Measurements from ENCODE around the gene MICB.

MICB gene

DNA sequence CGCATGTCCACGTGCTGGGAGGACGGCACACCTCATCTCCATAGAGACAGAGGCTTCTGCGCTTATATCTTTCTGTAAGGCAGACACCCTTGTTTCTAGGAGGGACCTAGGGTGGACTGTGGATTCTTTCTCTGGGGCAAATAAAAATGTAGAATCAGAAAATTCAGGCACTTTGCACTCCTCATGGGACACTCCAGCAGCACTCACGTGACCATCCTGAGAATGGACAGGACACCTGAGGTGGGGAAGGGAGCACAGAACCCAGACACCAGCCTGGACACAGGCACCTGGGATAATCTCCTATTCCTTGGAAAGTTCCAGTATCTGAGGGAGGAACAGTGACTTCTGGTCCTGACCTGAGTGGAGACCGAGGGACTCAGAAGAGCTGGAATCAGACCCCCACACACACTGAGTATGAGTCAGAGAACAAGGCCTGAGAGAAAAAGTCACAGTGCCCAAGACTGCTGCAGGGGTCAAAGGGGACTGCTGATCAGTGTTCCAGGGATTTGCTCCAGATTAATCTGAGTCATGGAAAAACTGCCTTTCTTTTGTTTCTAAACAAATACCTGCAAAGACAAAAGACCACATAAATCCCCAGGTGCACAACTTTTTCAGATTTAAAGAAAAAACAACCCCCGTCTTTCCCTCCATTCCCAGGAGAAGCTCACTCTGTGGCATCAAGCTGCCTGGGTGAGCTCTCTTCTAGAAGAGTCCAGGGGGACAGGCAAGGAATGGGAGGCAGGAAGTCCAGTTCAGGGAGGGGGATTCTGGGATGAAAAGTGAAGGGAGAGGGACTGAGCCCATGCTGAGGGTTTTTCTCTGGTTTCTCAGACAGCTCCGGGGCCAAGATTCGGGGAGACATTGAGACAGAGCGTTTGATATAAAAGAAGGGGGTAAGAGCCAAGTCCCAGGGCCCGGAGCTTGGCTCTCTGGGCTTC is 35.6 kb upstream of the MICB start:
- TF ChIP-seq, protein P1, sequence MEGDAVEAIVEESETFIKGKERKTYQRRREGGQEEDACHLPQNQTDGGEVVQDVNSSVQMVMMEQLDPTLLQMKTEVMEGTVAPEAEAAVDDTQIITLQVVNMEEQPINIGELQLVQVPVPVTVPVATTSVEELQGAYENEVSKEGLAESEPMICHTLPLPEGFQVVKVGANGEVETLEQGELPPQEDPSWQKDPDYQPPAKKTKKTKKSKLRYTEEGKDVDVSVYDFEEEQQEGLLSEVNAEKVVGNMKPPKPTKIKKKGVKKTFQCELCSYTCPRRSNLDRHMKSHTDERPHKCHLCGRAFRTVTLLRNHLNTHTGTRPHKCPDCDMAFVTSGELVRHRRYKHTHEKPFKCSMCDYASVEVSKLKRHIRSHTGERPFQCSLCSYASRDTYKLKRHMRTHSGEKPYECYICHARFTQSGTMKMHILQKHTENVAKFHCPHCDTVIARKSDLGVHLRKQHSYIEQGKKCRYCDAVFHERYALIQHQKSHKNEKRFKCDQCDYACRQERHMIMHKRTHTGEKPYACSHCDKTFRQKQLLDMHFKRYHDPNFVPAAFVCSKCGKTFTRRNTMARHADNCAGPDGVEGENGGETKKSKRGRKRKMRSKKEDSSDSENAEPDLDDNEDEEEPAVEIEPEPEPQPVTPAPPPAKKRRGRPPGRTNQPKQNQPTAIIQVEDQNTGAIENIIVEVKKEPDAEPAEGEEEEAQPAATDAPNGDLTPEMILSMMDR (conservative IDR thresholded peaks at IDR 0.05; ENCODE audit: control insufficient read depth, insufficient read depth, low read depth, low read length) = no peak
- DNase-seq (ENCODE audit: low read depth) = peak; percentile 64
- no peak overlapping the region for H3K4me3 ChIP-seq (ENCODE audit: control insufficient read depth, low read depth, low read length)

DNA sequence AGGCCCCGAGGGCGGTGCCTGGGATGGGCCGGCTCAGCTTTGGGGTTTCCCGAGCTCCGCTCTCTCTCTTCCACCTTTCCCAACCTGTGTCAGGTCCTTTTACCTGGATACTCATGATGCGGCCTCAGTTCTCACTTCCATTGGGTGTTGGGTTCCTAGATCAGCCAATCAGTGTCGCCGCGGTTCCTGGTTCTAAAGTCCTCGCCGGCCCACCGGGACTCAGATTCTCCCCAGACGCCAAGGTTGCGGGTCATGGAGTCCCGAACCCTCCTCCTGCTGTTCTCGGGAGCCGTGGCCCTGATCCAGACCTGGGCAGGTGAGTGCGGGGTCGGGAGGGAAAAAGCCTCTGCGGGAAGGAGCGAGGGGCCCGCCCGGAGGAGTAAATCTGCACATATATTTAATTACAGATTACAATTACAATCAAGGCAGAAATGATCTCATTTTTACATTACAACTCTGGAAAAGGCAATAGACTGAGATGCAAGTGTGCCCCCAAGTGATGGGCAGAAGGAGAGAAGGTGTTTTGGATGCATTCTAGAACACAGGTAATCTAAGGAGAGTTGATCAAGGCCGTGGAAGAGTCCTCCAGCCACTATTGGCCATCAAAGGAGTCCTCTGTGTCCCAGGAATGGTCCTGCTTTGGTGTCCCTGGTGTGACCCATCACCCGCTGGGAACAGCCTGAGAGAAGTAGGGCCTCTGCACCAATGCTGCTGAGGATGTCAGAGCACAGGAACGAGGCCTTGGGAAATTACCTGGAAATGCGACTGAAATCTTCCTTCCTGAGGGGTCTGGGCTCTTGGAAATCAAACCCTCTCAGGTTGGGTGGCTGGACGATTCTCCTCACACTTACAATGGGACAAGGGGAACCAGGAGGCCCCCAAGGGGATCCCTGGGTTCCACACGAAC is 34.7 kb upstream of the MICB start:
- TF ChIP-seq, protein P1 (conservative IDR thresholded peaks at IDR 0.05; ENCODE audit: control insufficient read depth, insufficient read depth, low read depth, low read length) = no peak

DNA sequence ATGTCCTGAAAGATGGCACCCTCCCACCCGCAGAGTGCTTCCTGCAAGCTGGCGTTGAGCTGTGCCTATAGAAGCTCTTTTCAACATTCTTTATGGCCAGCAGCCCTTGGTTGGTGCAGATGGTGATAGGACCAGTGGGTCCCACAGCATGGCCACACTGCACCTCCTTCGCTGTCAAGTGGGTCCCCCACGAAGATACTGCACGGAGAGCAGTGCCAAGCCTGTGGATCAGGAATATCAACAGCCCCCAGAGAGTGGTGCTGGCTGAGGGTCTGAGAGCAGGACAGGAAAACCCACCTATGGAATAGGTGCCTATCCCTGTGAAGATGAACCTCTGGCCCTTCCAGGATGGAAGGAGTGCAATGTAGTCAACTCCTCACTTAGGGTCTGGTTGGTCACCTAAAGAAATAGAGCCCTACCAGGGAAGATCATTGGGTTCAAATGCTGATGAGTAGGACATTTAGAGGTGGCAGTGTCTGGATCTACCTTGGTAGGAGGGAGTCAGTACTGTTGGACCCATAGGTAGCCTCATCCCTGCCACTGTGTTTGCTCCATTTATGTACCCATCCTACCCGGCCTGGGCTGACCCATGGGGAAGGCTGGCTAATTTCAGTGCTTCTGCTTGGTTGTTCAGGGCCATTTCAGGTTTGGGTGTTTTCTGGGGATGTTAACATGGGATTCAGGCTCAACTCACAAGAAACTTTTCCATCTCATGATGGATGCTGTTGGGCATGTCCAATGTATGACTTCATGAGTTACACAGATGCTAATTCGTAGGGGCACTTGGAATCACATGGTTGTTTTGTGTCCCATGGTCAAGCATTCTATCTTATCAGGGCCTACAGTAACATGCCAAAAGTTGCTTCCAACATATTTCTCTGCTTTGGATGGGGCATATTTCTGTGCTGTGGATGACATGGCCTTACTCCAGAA is 33.4 kb upstream of the MICB start:
- DNase-seq (ENCODE audit: low read depth) = no peak
- TF ChIP-seq, protein P1 (conservative IDR thresholded peaks at IDR 0.05; ENCODE audit: control insufficient read depth, insufficient read depth, low read depth, low read length) = no peak
- H3K4me3 ChIP-seq (ENCODE audit: control insufficient read depth, low read depth, low read length) = no peak overlapping the region

More for the DNA sequence above, 34.7 kb upstream of the MICB start:
- peak; percentile 57 for DNase-seq (ENCODE audit: low read depth)
- no peak overlapping the region for H3K4me3 ChIP-seq (ENCODE audit: control insufficient read depth, low read depth, low read length)

DNA sequence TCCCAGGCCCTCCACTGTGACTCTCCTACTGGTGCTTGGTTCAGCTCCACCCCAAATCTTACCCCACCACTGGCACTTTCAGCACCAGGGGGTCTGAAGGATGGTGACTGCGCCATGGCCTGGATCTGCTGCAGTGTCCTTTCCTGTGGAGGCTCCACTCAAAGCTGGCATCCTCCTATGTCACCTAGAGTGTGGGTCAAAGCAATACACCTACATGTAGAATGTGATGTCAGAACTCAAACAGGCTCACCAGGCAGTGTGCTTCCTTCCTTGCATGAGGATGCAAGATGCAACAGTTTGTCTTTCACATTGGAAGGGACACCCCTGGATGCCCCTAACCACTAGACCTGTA is 32.8 kb upstream of the MICB start:
- no peak overlapping the region for H3K4me3 ChIP-seq (ENCODE audit: control insufficient read depth, low read depth, low read length)
- TF ChIP-seq, protein P1 (conservative IDR thresholded peaks at IDR 0.05; ENCODE audit: control insufficient read depth, insufficient read depth, low read depth, low read length) = no peak
- DNase-seq (ENCODE audit: low read depth) = no peak

DNA sequence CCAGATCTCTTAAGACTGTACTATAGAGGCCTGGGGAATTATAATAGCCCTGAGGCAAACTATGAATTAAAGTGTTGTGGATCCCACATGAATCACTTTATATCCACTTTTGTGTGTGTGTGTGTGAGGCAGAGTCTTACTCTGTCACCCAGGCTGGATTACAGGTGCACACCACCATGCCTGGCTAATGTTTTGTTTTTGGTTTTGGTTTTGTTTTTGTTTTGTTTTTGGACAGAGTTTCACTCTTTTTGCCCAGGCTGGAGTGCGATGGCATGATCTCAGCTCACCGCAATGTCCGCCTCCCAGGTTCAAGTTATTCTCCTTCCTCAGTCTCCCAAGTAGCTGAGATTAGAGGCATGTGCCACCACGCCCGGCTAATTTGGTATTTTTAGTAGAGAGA is 32.2 kb upstream of the MICB start:
- TF ChIP-seq, protein P1 (conservative IDR thresholded peaks at IDR 0.05; ENCODE audit: control insufficient read depth, insufficient read depth, low read depth, low read length) = no peak
- H3K4me3 ChIP-seq (ENCODE audit: control insufficient read depth, low read depth, low read length) = no peak overlapping the region
- no peak for DNase-seq (ENCODE audit: low read depth)

- TF ChIP-seq, protein P1 (conservative IDR thresholded peaks at IDR 0.05; ENCODE audit: control insufficient read depth, insufficient read depth, low read depth, low read length) = no peak
- no peak for DNase-seq (ENCODE audit: low read depth)
- no peak overlapping the region for H3K4me3 ChIP-seq (ENCODE audit: control insufficient read depth, low read depth, low read length)
These were observed 31.5 kb upstream of the MICB start for GRCh38 chr6:31466466-31466865.
